Adrenal gland (tissue), 12 donors: ENCODE measurements around the gene ERCC6L2. TPM values are rescaled to one million over a fixed set of nuclear protein-coding genes. Genes with fewer than 3 reads are reported as not detected.

Experiments
- DNase-seq, 7 donors: peaks; one replicate each; pipeline ENCODE4 v3.0.0-alpha.2; 2019 to 2020
- H3K27ac ChIP-seq, 5 donors: fragments of 200-600 bp; sonication (generic) in 4 of 5; 1 replicate in 3 of 5; 2 replicates in 2 of 5; pipeline versions ENCODE4 v1.5.1 to v1.8.0; 2016 to 2020; ENCODE audit warnings: mild to moderate bottlenecking in 1 of 5
- H3K27me3 ChIP-seq: fragments of 200-600 bp; 2 replicates; pipeline ENCODE4 v1.8.0; 2021
- H3K36me3 ChIP-seq, 2 donors: fragments of 200-600 bp; replicated peaks in 1 of 2; 1 replicate in 1 of 2; 2 replicates in 1 of 2; pipeline versions ENCODE4 v1.5.1 to v1.8.0; 2018 to 2022
- H3K4me1 ChIP-seq, 2 donors: fragments of 200-600 bp; replicated peaks in 1 of 2; 1 replicate in 1 of 2; 2 replicates in 1 of 2; pipeline versions ENCODE4 v1.5.1 to v1.8.0; 2018 to 2021
- H3K4me3 ChIP-seq, 4 donors: fragments of 200-600 bp; sonication (generic) in 3 of 4; one replicate each; pipeline ENCODE4 v1.5.1; 2016 to 2018
- H3K9me3 ChIP-seq, 3 donors: fragments of 200-600 bp; sonication (generic) in 1 of 3; replicated peaks in 1 of 3; 1 replicate in 2 of 3; 2 replicates in 1 of 3; pipeline versions ENCODE4 v1.5.1 to v1.8.0; 2016 to 2021
- POLR2A ChIP-seq, 2 donors: fragments of 450-650 bp; IDR thresholded peaks; one replicate each; pipeline ENCODE4 v1.6.1; 2017; ENCODE audit warnings: antibody characterized with exemption in 2 of 2, mild to moderate bottlenecking in 2 of 2, moderate library complexity in 1 of 2
- WGBS, 4 donors: extraction: QIAGEN DNeasy Blood & Tissue Kit in 2 of 4; methylation state at CpG; one replicate each; pipeline versions ENCODE4 v1.1.5 to v1.1.7; 2013 to 2017; 5-methylcytosine and 5-hydroxymethylcytosine counted together
- intact Hi-C, 2 donors: fragments of 100-400 bp; cut with DNase I; formaldehyde crosslinking; loops; one replicate each; pipeline versions ENCODE4 v1.14.1 to v1.15.0; 2022 to 2023
- polyA plus RNA-seq, 3 donors: library from polyadenylated mRNA; stranded (reverse); fragments of 200-250 nt in 2 of 3; fragments of 350-450 nt in 1 of 3; fragmentation: Illumina TruSeq in 1 of 3; extraction: RNeasy Lipid Tissue Mini Kit (QIAGEN cat#74804) in 1 of 3; gene quantifications; one replicate each; pipeline ENCODE4 v1.2.3, GENCODE V29; 2013 to 2014
- total RNA-seq, 9 donors: library from RNA; depleted of rRNA in 4 of 9; stranded (reverse); fragments of >200 nt in 4 of 9; fragments of 120-200 nt in 1 of 9; fragmentation: NEBNext Ultra II Directional in 1 of 9; extraction: Animal tissue kit (Norgen Biotek cat#: 25700) in 1 of 9; gene quantifications; one replicate each; pipeline versions ENCODE4 v1.1.0 to v1.2.4, GENCODE V29; 2013 to 2023
- TF ChIP-seq, protein P1 (sequence below), 6 experiments: fragments of 450-650 bp in 4 of 6; fragments of 200-600 bp in 2 of 6; sonication (generic) in 1 of 6; IDR thresholded peaks; 1 replicate in 5 of 6; 2 replicates in 1 of 6; pipeline versions ENCODE4 v1.5.1 to v1.8.0; 2016 to 2021; ENCODE audit warnings: antibody characterized with exemption in 6 of 6, mild to moderate bottlenecking in 2 of 6, moderate library complexity in 1 of 6
- donor health status: healthy with polysubstance abuse.
- donor health status: Bipolar disorder and iron deficiency.
- donor health status: DM: yes; HTN: yes; CAD: no.
- donor health status: DM: no; HTN: no; CAD: no.
- donor health status: DM: no; HTN: no; CAD: no.
- donor health status: DM: yes; HTN: yes; CAD: no.

The ERCC6L2 gene
- total and polyA plus RNA-seq, 12 donors, result 5.6 to 93.2 (median 47.4) TPM

- intact Hi-C loops, result no loop called here
- Histone ChIP-seq H3K27me3 (no peaks in the 10 kb centered on the region), H3K27ac (no peak overlapping the region), H3K4me1 (no peaks in the 10 kb centered on the region), H3K4me3 (no peak overlapping the region), H3K9me3 (peaks cover 0 to 2% (median 0%) of the 10 kb centered on the region in 3 donors), H3K36me3 (no peaks in the 10 kb centered on the region)
- no peak for DNase-seq
- 35 to 75% (median 59%) methylated on average over 1 of the region's 1 CpG for WGBS, 4 donors
- TF ChIP-seq POLR2A (IDR thresholded peaks at IDR 0.05), result no peak
- TF ChIP-seq, protein P1, sequence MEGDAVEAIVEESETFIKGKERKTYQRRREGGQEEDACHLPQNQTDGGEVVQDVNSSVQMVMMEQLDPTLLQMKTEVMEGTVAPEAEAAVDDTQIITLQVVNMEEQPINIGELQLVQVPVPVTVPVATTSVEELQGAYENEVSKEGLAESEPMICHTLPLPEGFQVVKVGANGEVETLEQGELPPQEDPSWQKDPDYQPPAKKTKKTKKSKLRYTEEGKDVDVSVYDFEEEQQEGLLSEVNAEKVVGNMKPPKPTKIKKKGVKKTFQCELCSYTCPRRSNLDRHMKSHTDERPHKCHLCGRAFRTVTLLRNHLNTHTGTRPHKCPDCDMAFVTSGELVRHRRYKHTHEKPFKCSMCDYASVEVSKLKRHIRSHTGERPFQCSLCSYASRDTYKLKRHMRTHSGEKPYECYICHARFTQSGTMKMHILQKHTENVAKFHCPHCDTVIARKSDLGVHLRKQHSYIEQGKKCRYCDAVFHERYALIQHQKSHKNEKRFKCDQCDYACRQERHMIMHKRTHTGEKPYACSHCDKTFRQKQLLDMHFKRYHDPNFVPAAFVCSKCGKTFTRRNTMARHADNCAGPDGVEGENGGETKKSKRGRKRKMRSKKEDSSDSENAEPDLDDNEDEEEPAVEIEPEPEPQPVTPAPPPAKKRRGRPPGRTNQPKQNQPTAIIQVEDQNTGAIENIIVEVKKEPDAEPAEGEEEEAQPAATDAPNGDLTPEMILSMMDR (IDR thresholded peaks at IDR 0.05), result no peak
Observed at GRCh38 chr9:95845751-95846150, 29.7 kb upstream of the ERCC6L2 start.

DNA sequence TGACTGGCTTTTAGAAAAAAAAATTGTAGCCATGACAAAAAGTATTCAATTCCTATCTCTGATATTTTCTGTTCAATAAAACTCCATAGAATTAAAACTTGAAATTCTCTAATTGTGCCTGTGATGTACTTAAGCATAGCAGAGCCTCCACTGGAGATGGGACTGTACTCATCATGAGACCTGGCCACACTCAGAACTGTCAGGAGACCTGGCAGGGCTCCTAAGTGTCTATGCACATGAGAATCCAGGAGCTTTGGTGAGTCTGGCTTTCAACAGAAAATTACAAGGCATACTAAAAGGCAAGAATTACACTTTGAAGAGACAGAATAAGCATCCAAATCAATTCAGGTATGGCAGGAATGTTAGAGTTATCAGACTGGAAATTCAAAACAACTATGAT lies 26.7 kb upstream of the ERCC6L2 start:
- intact Hi-C loops, result no loop called here
- no peak for DNase-seq

DNA sequence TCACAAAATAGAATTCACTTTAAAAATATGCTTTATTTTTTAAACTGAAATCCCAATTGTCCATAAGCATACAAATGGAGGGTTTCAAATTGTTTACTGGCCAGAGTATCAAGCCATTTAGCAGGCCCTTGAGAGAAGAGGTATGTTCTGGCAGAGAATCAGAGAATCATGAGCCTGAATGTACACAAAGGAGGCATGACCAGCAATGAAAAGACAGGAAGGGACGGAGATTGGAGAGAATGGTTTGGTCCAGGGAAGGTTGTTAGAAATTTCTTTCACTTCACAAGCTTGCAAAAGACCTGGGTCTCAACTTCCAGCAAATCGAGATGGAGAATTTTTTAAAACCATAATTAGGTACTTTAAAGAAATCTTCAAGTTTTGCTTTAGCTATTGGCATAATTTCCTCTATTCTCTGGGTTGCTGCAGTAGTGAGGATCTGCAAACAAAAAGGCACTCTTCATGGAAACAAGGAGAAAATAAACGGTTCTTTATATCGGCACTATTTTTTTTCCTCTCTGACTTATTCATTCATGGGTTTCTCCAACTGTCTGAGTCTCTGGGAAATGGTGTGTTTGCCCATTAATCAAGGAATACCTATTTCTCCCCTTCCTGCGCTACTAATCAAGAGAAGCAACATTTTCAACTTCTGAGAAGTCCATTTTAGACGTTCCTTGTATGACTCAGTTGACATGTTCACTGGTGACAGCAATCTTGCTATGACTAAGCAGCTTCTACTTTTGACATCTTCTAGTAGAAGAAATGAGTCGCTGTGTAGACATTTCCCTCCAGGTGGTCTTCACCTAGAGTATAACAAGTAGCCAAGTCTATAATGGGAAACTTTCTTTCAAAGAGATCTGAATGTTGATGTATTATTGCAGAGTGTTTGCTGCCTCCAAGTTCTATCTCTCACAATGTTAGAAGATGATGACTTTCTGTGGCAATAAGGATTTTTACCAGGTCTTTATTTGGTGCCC lies 23.1 kb upstream of the ERCC6L2 start:
- no peaks in the 10 kb centered on the region for H3K4me1 ChIP-seq
- no peaks in the 10 kb centered on the region for H3K36me3 ChIP-seq
- H3K27me3 ChIP-seq, result no peaks in the 10 kb centered on the region
- peaks cover 0 to 3% (median 0%) of the 10 kb centered on the region in 3 donors for H3K9me3 ChIP-seq
- WGBS, 4 donors, result 82 to 86% (median 83%) methylated on average over 7 of the region's 7 CpGs
- no peak overlapping the region for H3K27ac ChIP-seq
- no peak for TF ChIP-seq POLR2A (IDR thresholded peaks at IDR 0.05)
- DNase-seq, result no peak
- H3K4me3 ChIP-seq, result no peak overlapping the region
- intact Hi-C loops, result no loop called here

More for the DNA sequence above, 26.7 kb upstream of the ERCC6L2 start:
- Histone ChIP-seq H3K4me3 (no peak overlapping the region), H3K9me3 (peaks cover 0 to 3% (median 0%) of the 10 kb centered on the region in 3 donors), H3K27me3 (no peaks in the 10 kb centered on the region), H3K4me1 (no peaks in the 10 kb centered on the region), H3K27ac (no peak overlapping the region), H3K36me3 (no peaks in the 10 kb centered on the region)
- TF ChIP-seq, protein P1 (IDR thresholded peaks at IDR 0.05), result no peak
- TF ChIP-seq POLR2A (IDR thresholded peaks at IDR 0.05), result no peak

GRCh38 chr9:95854386-95855020 lies 21.0 kb upstream of the ERCC6L2 start:
- no peak overlapping the region for H3K4me3 ChIP-seq
- H3K4me1 ChIP-seq, result peaks cover 0 to 3% of the 10 kb centered on the region in 2 donors
- no peak overlapping the region for H3K27ac ChIP-seq
- no peaks in the 10 kb centered on the region for H3K27me3 ChIP-seq
- peaks cover 0 to 3% (median 0%) of the 10 kb centered on the region in 3 donors for H3K9me3 ChIP-seq
- 68 to 98% (median 89%) methylated on average over 1 of the region's 1 CpG for whole genome bisulfite sequencing, 4 donors
- TF ChIP-seq, protein P1 (IDR thresholded peaks at IDR 0.05), result no peak
- no peak for TF ChIP-seq POLR2A (IDR thresholded peaks at IDR 0.05)
- H3K36me3 ChIP-seq, result no peaks in the 10 kb centered on the region
- no peak for DNase-seq
- intact Hi-C loops, result no loop called here
